ENCODE data around the gene RAB11FIP2. TPM values are rescaled to one million over a fixed set of nuclear protein-coding genes. Genes with fewer than 3 reads are reported as not detected.

Gene RAB11FIP2
- total RNA-seq, 4 donors from 2014 or later = 9.6 to 15.5 (median 11.3) TPM

GRCh38 chr10:118042336-118042735 lies 4.4 kb downstream of the RAB11FIP2 start:
- H3K4me3 ChIP-seq = no peak overlapping the region
- intact Hi-C loops (cut with DNase I; ENCODE audit: low total_unique reads) = loop anchor here (10.0 kb wide), 2 partner anchors 712 to 1298 kb away; partner anchors contain the start of genes CACUL1 and HSPA12A
- H3K27ac ChIP-seq = no peak overlapping the region
- TF ChIP-seq POLR2A (IDR thresholded peaks at IDR 0.05) (no peak), CTCF (IDR thresholded peaks at IDR 0.05 in 4 of 5, conservative IDR thresholded peaks at IDR 0.05 in 1 of 5) (no peak)
- DNase-seq (no peak), ATAC-seq (no peak)
- in situ Hi-C loops (cut with MboI; ENCODE audit: low sequenced_read_pairs in 4 of 4) = loop anchor here in 2 of 4 donors (25.0 kb wide), 1 partner anchor 295 kb away; the partner anchor contains the start of gene FAM204A (in 2 of the 2)
- no peaks in the 10 kb centered on the region for H3K9me3 ChIP-seq
- H3K36me3 ChIP-seq = no peaks in the 10 kb centered on the region
- no peaks in the 10 kb centered on the region for H3K27me3 ChIP-seq
- peaks cover 46 to 72% of the 10 kb centered on the region in 2 donors for H3K4me1 ChIP-seq

- TF ChIP-seq CTCF (IDR thresholded peaks at IDR 0.05 in 4 of 5, conservative IDR thresholded peaks at IDR 0.05 in 1 of 5) (no peak), POLR2A (IDR thresholded peaks at IDR 0.05) (no peak)
- Histone ChIP-seq H3K9me3 (no peaks in the 10 kb centered on the region), H3K4me3 (no peak overlapping the region), H3K27me3 (no peaks in the 10 kb centered on the region), H3K4me1 (peaks cover 46 to 68% of the 10 kb centered on the region in 2 donors), H3K27ac (no peak overlapping the region), H3K36me3 (no peaks in the 10 kb centered on the region)
- ATAC-seq = no peak
- intact Hi-C loops (cut with DNase I; ENCODE audit: low total_unique reads) (loop anchor here (10.0 kb wide), 2 partner anchors 713 to 1297 kb away; partner anchors contain the start of genes CACUL1 and HSPA12A), in situ Hi-C loops (cut with MboI; ENCODE audit: low sequenced_read_pairs in 4 of 4) (loop anchor here in 2 of 4 donors (25.0 kb wide), 1 partner anchor 296 kb away; the partner anchor contains the start of gene FAM204A (in 2 of the 2))
- no peak for DNase-seq
These were observed 5.4 kb downstream of the RAB11FIP2 start for GRCh38 chr10:118041316-118041715.

GRCh38 chr10:118036281-118036875 lies 10.4 kb downstream of the RAB11FIP2 start:
- no peak for ATAC-seq
- Histone ChIP-seq H3K36me3 (peaks cover 0 to 13% of the 10 kb centered on the region in 2 donors), H3K27me3 (no peaks in the 10 kb centered on the region), H3K4me3 (no peak overlapping the region), H3K9me3 (no peaks in the 10 kb centered on the region), H3K27ac (no peak overlapping the region), H3K4me1 (peaks cover 7 to 26% of the 10 kb centered on the region in 2 donors)
- in situ Hi-C loops (cut with MboI; ENCODE audit: low sequenced_read_pairs in 4 of 4) = loop anchor here in 2 of 4 donors (25.0 kb wide), 1 partner anchor 301 kb away; the partner anchor contains the start of gene FAM204A (in 2 of the 2)
- no peak for DNase-seq
- TF ChIP-seq CTCF (IDR thresholded peaks at IDR 0.05 in 4 of 5, conservative IDR thresholded peaks at IDR 0.05 in 1 of 5) = no peak
- no peak for TF ChIP-seq POLR2A (IDR thresholded peaks at IDR 0.05)
- intact Hi-C loops (cut with DNase I; ENCODE audit: low total_unique reads) = no loop called here

GRCh38 chr10:118035354-118036005 lies 11.3 kb downstream of the RAB11FIP2 start:
- no peaks in the 10 kb centered on the region for H3K9me3 ChIP-seq
- no peak for TF ChIP-seq CTCF (IDR thresholded peaks at IDR 0.05 in 4 of 5, conservative IDR thresholded peaks at IDR 0.05 in 1 of 5)
- TF ChIP-seq POLR2A (IDR thresholded peaks at IDR 0.05) = no peak
- no peak overlapping the region for H3K4me3 ChIP-seq
- H3K36me3 ChIP-seq = peaks cover 0 to 13% of the 10 kb centered on the region in 2 donors
- in situ Hi-C loops (cut with MboI; ENCODE audit: low sequenced_read_pairs in 4 of 4) (loop anchor here in 2 of 4 donors (25.0 kb wide), 1 partner anchor 302 kb away; the partner anchor contains the start of gene FAM204A (in 2 of the 2)), intact Hi-C loops (cut with DNase I; ENCODE audit: low total_unique reads) (no loop called here)
- ATAC-seq (no peak), DNase-seq (no peak)
- H3K27ac ChIP-seq = no peak overlapping the region
- peaks cover 0 to 17% of the 10 kb centered on the region in 2 donors for H3K4me1 ChIP-seq
- no peaks in the 10 kb centered on the region for H3K27me3 ChIP-seq
